ENCODE data around the gene DOCK2.

DOCK2 gene

GRCh38 chr5:169970911-169971765, 334.1 kb downstream of the DOCK2 start:
- no peak overlapping the region for H3K4me3 ChIP-seq (ENCODE audit: low read length in 2 of 2)
- H3K27ac ChIP-seq (ENCODE audit: low read depth in 2 of 2, low read length in 2 of 2) = no peak overlapping the region
- no peaks in the 10 kb centered on the region for H3K36me3 ChIP-seq (ENCODE audit: control insufficient read depth in 2 of 2, insufficient read depth in 2 of 2, low read length in 2 of 2)
- H3K9me3 ChIP-seq (ENCODE audit: control insufficient read depth in 2 of 2, low read length in 2 of 2) = no peaks in the 10 kb centered on the region
- no peaks in the 10 kb centered on the region for H3K4me1 ChIP-seq (ENCODE audit: control insufficient read depth in 2 of 2, insufficient read depth in 2 of 2, low read length in 2 of 2)
- no peak overlapping the region for H3K9ac ChIP-seq (ENCODE audit: low read depth in 1 of 2, low read length in 2 of 2)
- H3K27me3 ChIP-seq (ENCODE audit: control insufficient read depth in 2 of 2, insufficient read depth in 2 of 2, low read length in 2 of 2) = peaks cover 0 to 2% of the 10 kb centered on the region in 2 donors

DNA sequence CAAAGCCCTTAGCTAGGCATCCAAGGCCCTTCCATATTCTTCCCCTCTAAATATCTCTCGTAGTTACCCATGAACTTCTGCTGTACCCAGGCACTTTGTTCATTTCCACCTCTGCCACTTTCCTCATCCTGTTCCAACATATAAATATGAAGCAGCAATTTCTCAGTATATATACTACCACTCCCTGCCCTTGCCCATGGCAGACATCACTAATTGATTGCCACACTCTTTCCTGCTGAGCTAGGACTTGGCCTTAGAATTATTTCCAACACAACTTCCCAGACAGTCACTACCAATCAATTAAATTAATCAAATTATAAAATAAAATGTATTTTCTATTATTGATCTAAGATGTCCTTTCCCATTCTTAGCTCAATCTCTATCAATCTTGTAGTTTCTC, 334.7 kb downstream of the DOCK2 start:
- Histone ChIP-seq H3K9ac (ENCODE audit: low read depth in 1 of 2, low read length in 2 of 2) (no peak overlapping the region), H3K27me3 (ENCODE audit: control insufficient read depth in 2 of 2, insufficient read depth in 2 of 2, low read length in 2 of 2) (peaks cover 0 to 2% of the 10 kb centered on the region in 2 donors), H3K9me3 (ENCODE audit: control insufficient read depth in 2 of 2, low read length in 2 of 2) (no peaks in the 10 kb centered on the region), H3K4me1 (ENCODE audit: control insufficient read depth in 2 of 2, insufficient read depth in 2 of 2, low read length in 2 of 2) (no peaks in the 10 kb centered on the region), H3K27ac (ENCODE audit: low read depth in 2 of 2, low read length in 2 of 2) (no peak overlapping the region), H3K36me3 (ENCODE audit: control insufficient read depth in 2 of 2, insufficient read depth in 2 of 2, low read length in 2 of 2) (no peaks in the 10 kb centered on the region), H3K4me3 (ENCODE audit: low read length in 2 of 2) (no peak overlapping the region)

DNA sequence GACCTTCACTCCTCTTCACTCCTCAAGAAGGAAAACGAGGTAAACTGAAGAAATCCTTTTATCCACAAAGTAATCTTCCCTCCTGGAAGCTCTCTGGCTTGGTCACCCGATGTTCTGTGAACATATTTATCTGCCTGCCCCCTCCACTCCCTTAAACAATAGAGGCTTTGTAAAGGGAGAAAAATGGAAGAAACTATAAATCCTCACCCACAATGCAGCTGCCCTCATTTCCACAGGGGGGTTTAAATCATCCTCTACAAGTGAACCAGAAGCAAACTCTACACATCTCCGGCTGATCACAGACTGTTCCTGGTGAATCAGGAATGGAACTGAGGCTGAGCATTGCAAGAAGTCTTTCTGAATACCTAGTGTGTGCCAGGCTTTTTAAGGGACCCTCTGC, 336.0 kb downstream of the DOCK2 start:
- H3K27ac ChIP-seq (ENCODE audit: low read depth in 2 of 2, low read length in 2 of 2) = no peak overlapping the region
- H3K4me1 ChIP-seq (ENCODE audit: control insufficient read depth in 2 of 2, insufficient read depth in 2 of 2, low read length in 2 of 2) = no peaks in the 10 kb centered on the region

GRCh38 chr5:169974121-169974770, 337.2 kb downstream of the DOCK2 start:
- Histone ChIP-seq H3K9ac (ENCODE audit: low read depth in 1 of 2, low read length in 2 of 2) (no peak overlapping the region), H3K36me3 (ENCODE audit: control insufficient read depth in 2 of 2, insufficient read depth in 2 of 2, low read length in 2 of 2) (no peaks in the 10 kb centered on the region), H3K4me1 (ENCODE audit: control insufficient read depth in 2 of 2, insufficient read depth in 2 of 2, low read length in 2 of 2) (no peaks in the 10 kb centered on the region), H3K4me3 (ENCODE audit: low read length in 2 of 2) (no peak overlapping the region), H3K9me3 (ENCODE audit: control insufficient read depth in 2 of 2, low read length in 2 of 2) (no peaks in the 10 kb centered on the region), H3K27ac (ENCODE audit: low read depth in 2 of 2, low read length in 2 of 2) (no peak overlapping the region), H3K27me3 (ENCODE audit: control insufficient read depth in 2 of 2, insufficient read depth in 2 of 2, low read length in 2 of 2) (peaks cover 0 to 2% of the 10 kb centered on the region in 2 donors)

More for the DNA sequence above, 336.0 kb downstream of the DOCK2 start:
- H3K9me3 ChIP-seq (ENCODE audit: control insufficient read depth in 2 of 2, low read length in 2 of 2) = no peaks in the 10 kb centered on the region
- no peak overlapping the region for H3K9ac ChIP-seq (ENCODE audit: low read depth in 1 of 2, low read length in 2 of 2)
- H3K4me3 ChIP-seq (ENCODE audit: low read length in 2 of 2) = no peak overlapping the region
- H3K36me3 ChIP-seq (ENCODE audit: control insufficient read depth in 2 of 2, insufficient read depth in 2 of 2, low read length in 2 of 2) = no peaks in the 10 kb centered on the region
- H3K27me3 ChIP-seq (ENCODE audit: control insufficient read depth in 2 of 2, insufficient read depth in 2 of 2, low read length in 2 of 2) = peaks cover 0 to 2% of the 10 kb centered on the region in 2 donors

DNA sequence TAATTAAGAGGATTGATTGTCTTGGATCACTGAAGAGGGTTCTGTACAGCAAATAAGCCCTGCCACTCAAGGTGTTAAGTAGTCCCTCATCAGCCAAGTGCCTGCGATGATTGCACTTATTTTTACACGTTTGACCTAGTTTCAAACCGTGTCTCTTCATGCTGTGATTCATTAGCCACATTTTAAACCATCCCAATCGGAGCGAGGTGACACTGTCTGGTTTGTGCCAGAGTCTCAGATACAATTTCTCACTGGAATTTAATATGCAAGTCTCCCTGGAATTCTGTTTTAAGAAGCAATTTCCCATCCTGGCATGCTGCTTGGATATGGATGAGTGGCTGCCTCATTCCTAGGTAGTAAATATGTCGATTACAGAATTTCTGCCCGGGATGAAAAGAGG, 341.6 kb downstream of the DOCK2 start:
- H3K9ac ChIP-seq (ENCODE audit: low read depth in 1 of 2, low read length in 2 of 2) = no peak overlapping the region
- H3K4me1 ChIP-seq (ENCODE audit: control insufficient read depth in 2 of 2, insufficient read depth in 2 of 2, low read length in 2 of 2) = no peaks in the 10 kb centered on the region
- H3K9me3 ChIP-seq (ENCODE audit: control insufficient read depth in 2 of 2, low read length in 2 of 2) = no peaks in the 10 kb centered on the region
- H3K4me3 ChIP-seq (ENCODE audit: low read length in 2 of 2) = no peak overlapping the region
- no peak overlapping the region for H3K27ac ChIP-seq (ENCODE audit: low read depth in 2 of 2, low read length in 2 of 2)
- H3K27me3 ChIP-seq (ENCODE audit: control insufficient read depth in 2 of 2, insufficient read depth in 2 of 2, low read length in 2 of 2) = no peaks in the 10 kb centered on the region
- H3K36me3 ChIP-seq (ENCODE audit: control insufficient read depth in 2 of 2, insufficient read depth in 2 of 2, low read length in 2 of 2) = no peaks in the 10 kb centered on the region

DNA sequence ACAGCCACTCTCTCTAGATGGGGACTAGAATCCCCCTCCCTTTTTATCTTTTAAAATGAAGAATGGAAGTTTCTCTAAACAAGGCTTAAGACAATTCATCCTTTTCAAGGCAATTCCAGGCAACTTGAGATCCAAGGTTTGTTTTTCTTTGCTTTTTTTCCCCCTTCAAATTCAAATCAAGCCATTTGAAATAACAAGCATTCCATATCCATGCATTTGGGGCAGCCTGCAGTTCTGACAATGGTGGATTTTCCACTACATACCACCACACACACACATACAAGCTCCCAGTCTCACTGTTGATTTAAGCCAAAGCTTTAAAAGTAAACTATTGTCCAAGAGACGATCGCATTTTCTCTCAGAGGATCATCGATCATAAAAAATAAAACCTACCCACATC, 342.8 kb downstream of the DOCK2 start:
- Histone ChIP-seq H3K36me3 (ENCODE audit: control insufficient read depth in 2 of 2, insufficient read depth in 2 of 2, low read length in 2 of 2) (no peaks in the 10 kb centered on the region), H3K27me3 (ENCODE audit: control insufficient read depth in 2 of 2, insufficient read depth in 2 of 2, low read length in 2 of 2) (no peaks in the 10 kb centered on the region), H3K27ac (ENCODE audit: low read depth in 2 of 2, low read length in 2 of 2) (no peak overlapping the region), H3K4me3 (ENCODE audit: low read length in 2 of 2) (no peak overlapping the region), H3K9me3 (ENCODE audit: control insufficient read depth in 2 of 2, low read length in 2 of 2) (no peaks in the 10 kb centered on the region), H3K4me1 (ENCODE audit: control insufficient read depth in 2 of 2, insufficient read depth in 2 of 2, low read length in 2 of 2) (no peaks in the 10 kb centered on the region), H3K9ac (ENCODE audit: low read depth in 1 of 2, low read length in 2 of 2) (no peak overlapping the region)

GRCh38 chr5:169980418-169981053, 343.5 kb downstream of the DOCK2 start, which contains the start of gene INSYN2B:
Gene INSYN2B, minus strand, starts transcription at chr5:169980495. Its CDS starts 96,597 bp downstream, at chr5:169883898.
- H3K27ac ChIP-seq (ENCODE audit: low read depth in 2 of 2, low read length in 2 of 2) = no peak within 1 kb of the TSS
- no peaks in the 10 kb centered on the region for H3K36me3 ChIP-seq (ENCODE audit: control insufficient read depth in 2 of 2, insufficient read depth in 2 of 2, low read length in 2 of 2)
- no peaks in the 10 kb centered on the region for H3K9me3 ChIP-seq (ENCODE audit: control insufficient read depth in 2 of 2, low read length in 2 of 2)
- H3K4me3 ChIP-seq (ENCODE audit: low read length in 2 of 2) = no peak within 1 kb of the TSS
- H3K9ac ChIP-seq (ENCODE audit: low read depth in 1 of 2, low read length in 2 of 2) = no peak within 1 kb of the TSS
- no peaks in the 10 kb centered on the region for H3K4me1 ChIP-seq (ENCODE audit: control insufficient read depth in 2 of 2, insufficient read depth in 2 of 2, low read length in 2 of 2)
- no peaks in the 10 kb centered on the region for H3K27me3 ChIP-seq (ENCODE audit: control insufficient read depth in 2 of 2, insufficient read depth in 2 of 2, low read length in 2 of 2)

DNA sequence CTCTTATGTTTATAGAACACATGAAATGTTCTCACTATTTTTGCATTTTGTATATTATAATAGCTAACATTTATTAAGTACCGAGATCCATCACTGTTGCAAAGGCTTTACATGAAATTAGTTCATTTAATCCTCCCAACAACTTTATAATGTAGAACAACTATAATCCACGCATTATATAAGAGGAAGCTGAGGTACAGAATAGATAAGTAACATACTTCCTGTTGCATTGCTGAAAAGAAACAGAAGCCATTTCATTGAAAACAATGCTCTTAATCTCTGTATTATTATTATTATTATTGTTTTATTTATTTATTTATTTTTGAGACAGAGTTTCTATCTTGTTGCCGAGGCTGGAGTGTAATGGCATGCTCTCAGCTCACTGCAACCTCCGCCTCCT, 351.1 kb downstream of the DOCK2 start:
- Histone ChIP-seq H3K9me3 (ENCODE audit: control insufficient read depth in 2 of 2, low read length in 2 of 2) (no peaks in the 10 kb centered on the region), H3K36me3 (ENCODE audit: control insufficient read depth in 2 of 2, insufficient read depth in 2 of 2, low read length in 2 of 2) (peaks cover 0 to 5% of the 10 kb centered on the region in 2 donors), H3K9ac (ENCODE audit: low read depth in 1 of 2, low read length in 2 of 2) (no peak overlapping the region), H3K4me3 (ENCODE audit: low read length in 2 of 2) (no peak overlapping the region), H3K27ac (ENCODE audit: low read depth in 2 of 2, low read length in 2 of 2) (no peak overlapping the region), H3K27me3 (ENCODE audit: control insufficient read depth in 2 of 2, insufficient read depth in 2 of 2, low read length in 2 of 2) (no peaks in the 10 kb centered on the region), H3K4me1 (ENCODE audit: control insufficient read depth in 2 of 2, insufficient read depth in 2 of 2, low read length in 2 of 2) (no peaks in the 10 kb centered on the region)

DNA sequence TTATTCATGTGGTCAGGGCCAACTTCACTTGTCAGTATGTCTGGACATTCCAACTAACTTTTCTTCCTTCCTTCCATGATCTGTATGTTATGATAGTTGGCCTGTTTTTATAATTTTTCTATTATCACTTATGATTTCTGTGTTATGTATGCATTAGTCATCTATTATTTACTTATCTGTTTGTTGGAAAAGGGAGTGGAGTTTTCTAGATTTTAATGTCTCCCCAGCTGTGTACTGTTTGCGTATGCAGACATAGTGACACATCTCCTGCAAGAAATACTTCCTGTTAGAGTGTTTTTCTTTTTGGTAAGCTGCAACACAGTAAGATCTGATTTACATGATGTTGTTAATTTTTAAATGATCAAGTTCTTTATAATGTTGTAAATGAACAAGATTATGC, 351.9 kb downstream of the DOCK2 start:
- no peak overlapping the region for H3K9ac ChIP-seq (ENCODE audit: low read depth in 1 of 2, low read length in 2 of 2)

DNA sequence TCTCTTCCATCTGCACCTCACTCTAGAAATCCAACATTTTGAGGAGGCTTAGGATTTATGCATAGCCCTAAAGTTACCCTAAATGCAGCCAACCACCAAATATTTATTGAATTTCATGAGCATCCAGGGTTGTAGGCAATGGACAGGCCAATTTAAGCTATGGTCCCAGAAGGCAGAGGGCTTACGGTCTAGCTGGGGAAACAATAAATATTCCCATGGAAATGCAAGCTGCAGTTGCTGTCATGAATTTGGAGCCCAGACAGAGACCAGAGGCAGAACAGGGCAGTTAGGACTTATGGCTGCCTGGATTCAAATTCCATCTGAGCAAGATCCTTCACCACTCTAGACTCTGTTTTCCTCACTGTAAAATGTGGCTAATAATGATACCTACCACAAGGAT, 352.3 kb downstream of the DOCK2 start:
- H3K36me3 ChIP-seq (ENCODE audit: control insufficient read depth in 2 of 2, insufficient read depth in 2 of 2, low read length in 2 of 2) = peaks cover 0 to 5% of the 10 kb centered on the region in 2 donors
- H3K27me3 ChIP-seq (ENCODE audit: control insufficient read depth in 2 of 2, insufficient read depth in 2 of 2, low read length in 2 of 2) = no peaks in the 10 kb centered on the region

More for the DNA sequence above, 351.9 kb downstream of the DOCK2 start:
- Histone ChIP-seq H3K36me3 (ENCODE audit: control insufficient read depth in 2 of 2, insufficient read depth in 2 of 2, low read length in 2 of 2) (peaks cover 0 to 5% of the 10 kb centered on the region in 2 donors), H3K9me3 (ENCODE audit: control insufficient read depth in 2 of 2, low read length in 2 of 2) (no peaks in the 10 kb centered on the region), H3K4me3 (ENCODE audit: low read length in 2 of 2) (no peak overlapping the region), H3K27ac (ENCODE audit: low read depth in 2 of 2, low read length in 2 of 2) (no peak overlapping the region), H3K27me3 (ENCODE audit: control insufficient read depth in 2 of 2, insufficient read depth in 2 of 2, low read length in 2 of 2) (no peaks in the 10 kb centered on the region), H3K4me1 (ENCODE audit: control insufficient read depth in 2 of 2, insufficient read depth in 2 of 2, low read length in 2 of 2) (no peaks in the 10 kb centered on the region)

More for the DNA sequence above, 352.3 kb downstream of the DOCK2 start:
- H3K4me3 ChIP-seq (ENCODE audit: low read length in 2 of 2) = no peak overlapping the region
- H3K4me1 ChIP-seq (ENCODE audit: control insufficient read depth in 2 of 2, insufficient read depth in 2 of 2, low read length in 2 of 2) = no peaks in the 10 kb centered on the region
- H3K9me3 ChIP-seq (ENCODE audit: control insufficient read depth in 2 of 2, low read length in 2 of 2) = no peaks in the 10 kb centered on the region
- H3K9ac ChIP-seq (ENCODE audit: low read depth in 1 of 2, low read length in 2 of 2) = no peak overlapping the region
- H3K27ac ChIP-seq (ENCODE audit: low read depth in 2 of 2, low read length in 2 of 2) = no peak overlapping the region
